Ureter (tissue), 1 donor: ENCODE data around the gene GJB5. TPM values are rescaled to one million over a fixed set of nuclear protein-coding genes. Genes with fewer than 3 reads are reported as not detected.

Experiments used
- DNase-seq: peaks from one replicate; pipeline ENCODE4 v3.0.0-alpha.2; 2020; ENCODE audit warnings: low spot score
- total RNA-seq: library from RNA; stranded (reverse); gene quantifications from one replicate; pipeline ENCODE4 v1.2.4, GENCODE V29; 2023
- donor health status: DM: yes; HTN: yes; CAD: no.

GJB5 gene
- total RNA-seq, 1 donor from 2014 or later = 8.5 TPM

DNA sequence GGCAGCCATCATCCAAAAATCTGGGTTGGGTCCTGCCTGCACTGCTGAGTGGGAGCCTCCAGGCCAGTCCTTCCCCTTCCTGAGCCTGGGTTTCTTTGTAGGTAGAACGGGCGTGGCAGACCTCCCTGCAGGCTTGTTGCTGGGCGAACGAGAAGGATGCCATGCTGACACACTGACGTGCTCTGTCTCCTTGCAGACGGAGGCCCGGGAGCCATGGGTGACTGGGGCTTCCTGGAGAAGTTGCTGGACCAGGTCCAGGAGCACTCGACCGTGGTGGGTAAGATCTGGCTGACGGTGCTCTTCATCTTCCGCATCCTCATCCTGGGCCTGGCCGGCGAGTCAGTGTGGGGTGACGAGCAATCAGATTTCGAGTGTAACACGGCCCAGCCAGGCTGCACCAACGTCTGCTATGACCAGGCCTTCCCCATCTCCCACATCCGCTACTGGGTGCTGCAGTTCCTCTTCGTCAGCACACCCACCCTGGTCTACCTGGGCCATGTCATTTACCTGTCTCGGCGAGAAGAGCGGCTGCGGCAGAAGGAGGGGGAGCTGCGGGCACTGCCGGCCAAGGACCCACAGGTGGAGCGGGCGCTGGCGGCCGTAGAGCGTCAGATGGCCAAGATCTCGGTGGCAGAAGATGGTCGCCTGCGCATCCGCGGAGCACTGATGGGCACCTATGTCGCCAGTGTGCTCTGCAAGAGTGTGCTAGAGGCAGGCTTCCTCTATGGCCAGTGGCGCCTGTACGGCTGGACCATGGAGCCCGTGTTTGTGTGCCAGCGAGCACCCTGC is 39.3 kb downstream of the GJB5 start:
- no peak for DNase-seq

DNA sequence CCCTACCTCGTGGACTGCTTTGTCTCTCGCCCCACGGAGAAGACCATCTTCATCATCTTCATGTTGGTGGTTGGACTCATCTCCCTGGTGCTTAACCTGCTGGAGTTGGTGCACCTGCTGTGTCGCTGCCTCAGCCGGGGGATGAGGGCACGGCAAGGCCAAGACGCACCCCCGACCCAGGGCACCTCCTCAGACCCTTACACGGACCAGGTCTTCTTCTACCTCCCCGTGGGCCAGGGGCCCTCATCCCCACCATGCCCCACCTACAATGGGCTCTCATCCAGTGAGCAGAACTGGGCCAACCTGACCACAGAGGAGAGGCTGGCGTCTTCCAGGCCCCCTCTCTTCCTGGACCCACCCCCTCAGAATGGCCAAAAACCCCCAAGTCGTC is 39.9 kb downstream of the GJB5 start:
- DNase-seq = no peak

DNA sequence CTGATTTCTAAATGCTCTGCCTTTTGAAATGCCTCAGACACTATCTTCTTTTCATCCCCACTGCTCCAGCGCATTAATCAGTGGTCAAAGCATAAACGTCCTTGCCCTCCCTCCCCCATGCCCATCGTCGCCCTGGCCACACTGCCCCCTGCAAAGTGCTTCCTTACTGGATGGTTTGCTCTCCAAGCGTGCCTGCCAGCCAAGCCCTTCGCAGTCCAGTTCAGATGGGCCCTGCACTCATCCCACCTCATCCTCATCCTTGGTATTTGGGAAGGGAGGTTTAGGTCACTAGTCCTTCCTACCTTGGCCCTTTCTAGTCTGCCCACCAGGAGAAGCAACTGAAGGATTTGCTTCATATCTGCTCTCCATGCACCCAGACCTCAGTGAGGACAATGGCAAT is 41.1 kb downstream of the GJB5 start:
- no peak for DNase-seq

DNA sequence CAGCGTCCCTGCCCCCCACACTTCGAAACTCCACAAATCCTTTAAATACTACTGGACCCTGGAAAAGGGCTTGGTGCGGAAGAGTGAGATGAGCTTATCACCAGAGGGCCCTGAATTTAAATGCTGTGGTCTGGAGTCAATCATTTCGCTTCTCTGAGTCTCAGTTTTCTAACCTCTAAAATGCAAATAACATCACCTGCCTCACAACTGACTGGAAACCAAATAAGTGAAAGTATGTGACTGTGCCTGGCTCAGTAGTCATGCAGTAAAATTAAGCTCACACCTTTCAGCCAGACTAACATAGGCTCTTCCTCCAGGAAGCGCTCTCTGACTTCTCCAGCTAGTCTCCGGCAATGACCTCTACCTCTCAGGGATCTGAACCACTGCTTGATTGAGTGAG is 42.1 kb downstream of the GJB5 start:
- no peak for DNase-seq

DNA sequence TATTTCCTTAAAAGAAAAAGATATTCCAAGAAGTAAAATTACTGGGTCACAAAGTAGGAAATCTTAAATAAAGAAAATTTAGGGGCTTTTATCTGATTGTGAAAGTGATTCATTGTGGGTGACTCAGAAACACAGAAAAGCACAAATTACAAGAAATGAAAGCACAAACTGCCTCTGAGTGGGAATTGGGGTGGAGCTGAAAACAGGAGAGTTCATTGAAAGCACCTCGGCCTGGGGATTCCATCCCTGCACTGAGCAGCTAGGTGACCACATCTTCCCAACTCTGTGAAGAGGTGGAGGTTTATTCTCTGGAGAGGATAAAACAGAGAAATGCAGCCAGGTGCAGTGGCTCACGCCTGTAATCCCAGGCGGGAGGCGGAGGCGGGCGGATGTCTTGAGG is 45.4 kb downstream of the GJB5 start:
- no peak for DNase-seq

DNA sequence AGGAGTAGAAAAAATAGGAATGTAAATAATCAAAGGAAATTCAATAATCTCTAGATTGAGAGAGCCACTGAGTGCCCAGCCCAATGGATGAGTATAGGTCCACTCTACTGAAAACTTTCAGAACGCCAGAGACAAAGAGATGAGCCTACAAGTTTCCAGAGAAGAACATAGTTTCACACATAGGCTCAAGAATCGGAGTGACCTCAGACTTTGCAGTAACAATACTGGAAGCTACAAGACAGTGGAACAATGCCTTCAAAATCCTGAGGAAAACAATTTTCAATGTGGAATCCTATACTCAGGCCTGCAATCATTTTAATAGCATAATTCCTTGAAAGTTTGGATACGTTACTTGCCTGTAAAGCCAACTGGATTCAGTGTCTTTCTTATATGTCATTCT is 48.9 kb downstream of the GJB5 start:
- no peak for DNase-seq

DNA sequence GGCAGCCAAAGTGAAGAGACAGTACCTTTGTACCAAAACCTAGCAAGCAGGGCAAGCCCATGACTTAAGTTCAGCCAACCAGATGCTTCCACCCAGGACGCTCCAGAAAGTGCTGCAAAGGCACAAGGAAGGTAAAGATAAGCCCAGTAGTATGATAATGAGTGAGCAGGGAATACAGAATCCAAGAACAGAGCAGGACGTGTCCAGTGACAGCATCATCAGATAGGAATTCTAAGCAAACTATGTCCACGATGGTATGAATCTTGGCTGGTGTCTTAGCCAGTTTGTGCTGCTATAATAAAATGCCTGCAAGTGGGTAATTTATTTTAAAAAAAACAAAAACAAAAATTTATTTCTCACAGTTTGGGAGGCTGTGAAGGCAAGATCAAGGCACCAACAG is 51.5 kb downstream of the GJB5 start:
- DNase-seq = no peak

Other genes with a start within 250 kb of the GJB5 start
- gene GJB4, start 4.7 kb downstream of the GJB5 start, total RNA-seq = 3.8 TPM
- gene GJB3, start 26.2 kb downstream of the GJB5 start, total RNA-seq = 14.9 TPM
- 8.9 TPM for gene GJA4, start 38.0 kb downstream of the GJB5 start, total RNA-seq
- 37.6 TPM for gene SMIM12, start 104.7 kb downstream of the GJB5 start, total RNA-seq
- gene DLGAP3, start 174.6 kb downstream of the GJB5 start, total RNA-seq = 0.26 TPM
- 29.6 TPM for gene TMEM35B, start 230.3 kb downstream of the GJB5 start, total RNA-seq